ENCODE measurements around the gene ARFGEF2. TPM values are rescaled to one million over a fixed set of nuclear protein-coding genes. Genes with fewer than 3 reads are reported as not detected.

The ARFGEF2 gene
- total and polyA plus RNA-seq, 3 experiments from 2014 or later: 9.5 to 37.6 (median 36.6) TPM

- Mint-ChIP-seq H3K27ac (peak overlapping the region in 1 of 8 donors; percentile 19), H3K27me3 (no peaks in the 10 kb centered on the region)
- H3K9me3 ChIP-seq (ENCODE audit: low read length): no peaks in the 10 kb centered on the region
These were observed 63.2 kb downstream of the ARFGEF2 start for GRCh38 chr20:48984575-48985219.

GRCh38 chr20:48986899-48987298 is 65.4 kb downstream of the ARFGEF2 start:
- peaks cover 64% of the 10 kb centered on the region for H3K36me3 ChIP-seq (ENCODE audit: insufficient read depth, low read length)
- peaks cover 27 to 91% (median 37%) of the 10 kb centered on the region in 3 donors for H3K36me3 Mint-ChIP-seq
- no peak overlapping the region for H3K27ac ChIP-seq (ENCODE audit: low read depth, low read length)
- no peak overlapping the region for H3K4me3 Mint-ChIP-seq
- no peaks in the 10 kb centered on the region for H3K27me3 Mint-ChIP-seq
- no peaks in the 10 kb centered on the region for H3K27me3 ChIP-seq (ENCODE audit: insufficient read depth, low read length, poor library complexity, severe bottlenecking)
- POLR2A ChIA-PET: no interaction called here
- no peak for DNase-seq
- H3K4me3 ChIP-seq (ENCODE audit: low read length): no peak overlapping the region
- H3K27ac Mint-ChIP-seq: no peak overlapping the region
- H3K9me3 Mint-ChIP-seq: no peaks in the 10 kb centered on the region
- CTCF ChIA-PET: interaction anchor here (1.1 kb wide), 1 partner anchor 192 kb away, joined by 3 read pairs; no protein-coding TSS in a partner anchor
- no peaks in the 10 kb centered on the region for H3K4me1 ChIP-seq (ENCODE audit: insufficient read depth, low read length)
- H3K9me3 ChIP-seq (ENCODE audit: low read length): no peaks in the 10 kb centered on the region
- H3K4me1 Mint-ChIP-seq: no peaks in the 10 kb centered on the region

More at GRCh38 chr20:48984575-48985219, 63.2 kb downstream of the ARFGEF2 start:
- Histone ChIP-seq H3K4me1 (ENCODE audit: insufficient read depth, low read length) (no peaks in the 10 kb centered on the region), H3K4me3 (ENCODE audit: low read length) (no peak overlapping the region), H3K27me3 (ENCODE audit: insufficient read depth, low read length, poor library complexity, severe bottlenecking) (no peaks in the 10 kb centered on the region), H3K27ac (ENCODE audit: low read depth, low read length) (no peak overlapping the region), H3K36me3 (ENCODE audit: insufficient read depth, low read length) (peaks cover 46% of the 10 kb centered on the region)
- Mint-ChIP-seq H3K4me1 (peaks cover 0 to 10% (median 8%) of the 10 kb centered on the region in 3 donors), H3K9me3 (no peaks in the 10 kb centered on the region), H3K36me3 (peaks cover 28 to 93% (median 32%) of the 10 kb centered on the region in 3 donors), H3K4me3 (no peak overlapping the region)
- ChIA-PET POLR2A (no interaction called here), CTCF (no interaction called here)
- no peak for DNase-seq

- CTCF ChIA-PET: no interaction called here
- Histone ChIP-seq H3K9me3 (ENCODE audit: low read length) (no peaks in the 10 kb centered on the region), H3K4me1 (ENCODE audit: insufficient read depth, low read length) (no peaks in the 10 kb centered on the region)
These were observed 69.0 kb downstream of the ARFGEF2 start for GRCh38 chr20:48990467-48990866.

GRCh38 chr20:48995589-48995988 is 74.1 kb downstream of the ARFGEF2 start:
- Mint-ChIP-seq H3K4me1 (no peaks in the 10 kb centered on the region), H3K9me3 (no peaks in the 10 kb centered on the region), H3K36me3 (peaks cover 16 to 91% (median 33%) of the 10 kb centered on the region in 3 donors), H3K27ac (peak overlapping the region in 1 of 8 donors; percentile 61), H3K4me3 (no peak overlapping the region), H3K27me3 (peaks cover 0 to 1% of the 10 kb centered on the region in 2 donors)
- no peak for DNase-seq
- ChIA-PET POLR2A (interaction anchor here (0.5 kb wide), 1 partner anchor 70 kb away, joined by 3 read pairs; no protein-coding TSS in a partner anchor), CTCF (no interaction called here)
- Histone ChIP-seq H3K27ac (ENCODE audit: low read depth, low read length) (no peak overlapping the region), H3K36me3 (ENCODE audit: insufficient read depth, low read length) (peaks cover 48% of the 10 kb centered on the region), H3K9me3 (ENCODE audit: low read length) (no peaks in the 10 kb centered on the region), H3K27me3 (ENCODE audit: insufficient read depth, low read length, poor library complexity, severe bottlenecking) (no peaks in the 10 kb centered on the region), H3K4me3 (ENCODE audit: low read length) (no peak overlapping the region), H3K4me1 (ENCODE audit: insufficient read depth, low read length) (no peaks in the 10 kb centered on the region)

More at GRCh38 chr20:48990467-48990866, 69.0 kb downstream of the ARFGEF2 start:
- no peak overlapping the region for H3K27ac Mint-ChIP-seq
- no peaks in the 10 kb centered on the region for H3K4me1 Mint-ChIP-seq
- peaks cover 24 to 90% (median 25%) of the 10 kb centered on the region in 3 donors for H3K36me3 Mint-ChIP-seq
- no peak overlapping the region for H3K4me3 Mint-ChIP-seq
- no peaks in the 10 kb centered on the region for H3K27me3 ChIP-seq (ENCODE audit: insufficient read depth, low read length, poor library complexity, severe bottlenecking)
- H3K27me3 Mint-ChIP-seq: peaks cover 0 to 1% of the 10 kb centered on the region in 2 donors
- no peaks in the 10 kb centered on the region for H3K9me3 Mint-ChIP-seq
- H3K4me3 ChIP-seq (ENCODE audit: low read length): no peak overlapping the region
- POLR2A ChIA-PET: no interaction called here
- H3K36me3 ChIP-seq (ENCODE audit: insufficient read depth, low read length): peaks cover 71% of the 10 kb centered on the region
- H3K27ac ChIP-seq (ENCODE audit: low read depth, low read length): no peak overlapping the region
- DNase-seq: no peak

DNA sequence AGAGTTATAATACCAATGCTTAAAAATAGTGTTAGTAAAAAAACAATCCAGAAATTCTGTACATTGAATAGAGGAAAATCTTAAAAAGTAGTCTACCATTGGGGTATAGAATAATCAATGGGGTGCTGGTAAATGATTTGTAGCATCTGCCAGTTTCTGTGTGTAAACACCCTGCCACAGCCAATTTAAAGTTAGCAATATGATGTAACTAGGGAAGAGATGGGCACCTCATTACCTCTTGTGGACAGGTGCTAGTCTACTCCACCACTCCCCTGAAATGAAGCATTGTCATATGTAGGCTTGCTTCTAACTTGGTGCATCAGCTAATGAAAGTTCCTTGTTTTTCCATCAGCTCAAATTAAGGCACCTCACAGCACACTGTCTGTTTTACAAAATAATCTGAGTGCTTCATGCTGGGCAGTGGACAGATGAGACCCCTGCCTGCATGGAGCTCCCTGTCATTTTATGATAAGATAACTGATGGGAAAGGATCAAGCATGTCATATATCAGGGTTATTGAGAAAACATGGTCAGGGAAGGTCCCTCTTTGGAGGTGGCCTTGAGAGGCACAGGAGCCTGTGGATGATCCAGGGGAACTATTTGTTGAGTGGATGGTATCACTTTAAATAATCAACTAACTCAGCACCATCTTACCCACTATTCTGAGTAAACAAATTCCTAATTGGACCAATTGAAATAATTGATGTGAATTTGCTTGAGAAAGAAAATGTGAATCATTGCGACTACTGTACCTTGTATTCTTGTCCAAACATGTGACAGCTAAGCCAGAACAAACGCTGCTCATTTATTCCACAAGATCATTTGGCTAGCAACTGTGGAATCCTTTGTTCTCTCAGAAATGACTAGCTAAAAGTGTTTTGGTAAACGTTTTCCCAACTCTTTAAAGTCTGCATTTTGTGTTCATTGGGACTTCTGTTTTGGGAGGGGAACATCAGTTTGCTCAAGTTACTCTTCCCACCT is 78.7 kb downstream of the ARFGEF2 start:
- H3K4me1 ChIP-seq (ENCODE audit: insufficient read depth, low read length): no peaks in the 10 kb centered on the region
- Mint-ChIP-seq H3K27ac (peak overlapping the region in 1 of 8 donors; percentile 14), H3K36me3 (peaks cover 8 to 74% (median 19%) of the 10 kb centered on the region in 3 donors), H3K9me3 (no peaks in the 10 kb centered on the region), H3K4me3 (no peak overlapping the region), H3K4me1 (no peaks in the 10 kb centered on the region), H3K27me3 (no peaks in the 10 kb centered on the region)
- H3K36me3 ChIP-seq (ENCODE audit: insufficient read depth, low read length): peaks cover 10% of the 10 kb centered on the region
- H3K4me3 ChIP-seq (ENCODE audit: low read length): no peak overlapping the region
- H3K9me3 ChIP-seq (ENCODE audit: low read length): no peaks in the 10 kb centered on the region
- H3K27ac ChIP-seq (ENCODE audit: low read depth, low read length): no peak overlapping the region
- CTCF ChIA-PET: no interaction called here
- no peak for DNase-seq
- POLR2A ChIA-PET: no interaction called here
- H3K27me3 ChIP-seq (ENCODE audit: insufficient read depth, low read length, poor library complexity, severe bottlenecking): no peaks in the 10 kb centered on the region

- Histone ChIP-seq H3K4me1 (ENCODE audit: insufficient read depth, low read length) (no peaks in the 10 kb centered on the region), H3K9me3 (ENCODE audit: low read length) (no peaks in the 10 kb centered on the region), H3K36me3 (ENCODE audit: insufficient read depth, low read length) (peaks cover 3% of the 10 kb centered on the region), H3K27me3 (ENCODE audit: insufficient read depth, low read length, poor library complexity, severe bottlenecking) (no peaks in the 10 kb centered on the region), H3K27ac (ENCODE audit: low read depth, low read length) (no peak overlapping the region), H3K4me3 (ENCODE audit: low read length) (no peak overlapping the region)
- ChIA-PET CTCF (no interaction called here), POLR2A (no interaction called here)
- H3K4me1 Mint-ChIP-seq: no peaks in the 10 kb centered on the region
- no peaks in the 10 kb centered on the region for H3K27me3 Mint-ChIP-seq
- H3K36me3 Mint-ChIP-seq: peaks cover 2 to 71% (median 22%) of the 10 kb centered on the region in 3 donors
- DNase-seq: no peak
- no peaks in the 10 kb centered on the region for H3K9me3 Mint-ChIP-seq
- no peak overlapping the region for H3K4me3 Mint-ChIP-seq
- no peak overlapping the region for H3K27ac Mint-ChIP-seq
These were observed 80.2 kb downstream of the ARFGEF2 start for GRCh38 chr20:49001741-49002140.

DNA sequence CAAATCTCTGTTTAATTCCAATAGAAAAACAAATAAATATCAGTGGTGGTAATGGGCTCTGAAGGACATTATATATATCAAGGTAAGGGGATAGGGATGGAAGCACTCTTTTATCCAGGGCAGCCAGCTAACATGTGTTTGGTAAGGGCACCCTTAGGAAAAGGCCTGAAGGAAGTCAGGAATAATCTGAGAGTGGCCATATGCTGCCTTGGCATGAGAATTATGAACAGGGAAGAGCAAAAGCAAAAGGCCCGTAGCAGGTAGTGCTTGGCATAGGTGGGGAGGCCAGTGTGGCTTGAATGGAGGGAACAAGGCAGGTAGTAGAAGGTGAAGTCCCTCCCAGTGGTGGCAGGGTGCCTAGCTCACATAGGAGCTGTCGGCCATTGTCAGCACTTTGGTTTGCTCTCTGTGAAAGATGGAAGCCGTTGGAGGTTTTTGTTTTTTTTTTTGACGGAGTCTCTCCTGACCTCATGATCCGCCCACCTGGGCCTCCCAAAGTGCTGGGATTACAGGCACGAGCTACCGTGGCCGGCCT is 85.0 kb downstream of the ARFGEF2 start:
- no peaks in the 10 kb centered on the region for H3K27me3 Mint-ChIP-seq
- H3K36me3 Mint-ChIP-seq: peaks cover 0 to 66% (median 21%) of the 10 kb centered on the region in 3 donors
- CTCF ChIA-PET: no interaction called here
- no peak overlapping the region for H3K4me3 Mint-ChIP-seq
- Histone ChIP-seq H3K27me3 (ENCODE audit: insufficient read depth, low read length, poor library complexity, severe bottlenecking) (no peaks in the 10 kb centered on the region), H3K4me3 (ENCODE audit: low read length) (no peak overlapping the region), H3K9me3 (ENCODE audit: low read length) (no peaks in the 10 kb centered on the region), H3K27ac (ENCODE audit: low read depth, low read length) (no peak overlapping the region), H3K4me1 (ENCODE audit: insufficient read depth, low read length) (no peaks in the 10 kb centered on the region), H3K36me3 (ENCODE audit: insufficient read depth, low read length) (peaks cover 9% of the 10 kb centered on the region)
- no peaks in the 10 kb centered on the region for H3K9me3 Mint-ChIP-seq
- no peaks in the 10 kb centered on the region for H3K4me1 Mint-ChIP-seq
- H3K27ac Mint-ChIP-seq: no peak overlapping the region
- no peak for DNase-seq
- POLR2A ChIA-PET: no interaction called here
